NCI-H345 (cell line): ENCODE measurements around the gene GSTP1.
A peak's percentile ranks its signal among the peaks of the same experiment; 100 is the strongest.
"Not testable (repeated sequence)": the region's sequence is repeated elsewhere in the genome, so short reads cannot be mapped to it uniquely, and the experiment has no call there.

Experiments used
- DNase-seq: peaks from one replicate; lab custom pipeline; 2025; lab: John Stamatoyannopoulos, UW

Gene GSTP1

GRCh38 chr11:67597458-67597857 is 13.8 kb downstream of the GSTP1 start:
- DNase-seq, result not testable (repeated sequence)

- not testable (repeated sequence) for DNase-seq
Observed at GRCh38 chr11:67597963-67598362, 14.4 kb downstream of the GSTP1 start.

GRCh38 chr11:67599149-67599548 is 15.5 kb downstream of the GSTP1 start:
- DNase-seq, result no peak

- no peak for DNase-seq
Observed at GRCh38 chr11:67600324-67601029, 16.9 kb downstream of the GSTP1 start.

- no peak for DNase-seq
Observed at GRCh38 chr11:67601098-67601497, 17.5 kb downstream of the GSTP1 start.

- not testable (repeated sequence) for DNase-seq
Observed at GRCh38 chr11:67604119-67604518, 20.5 kb downstream of the GSTP1 start.

- DNase-seq, result no peak
Observed at GRCh38 chr11:67604815-67605214, 21.2 kb downstream of the GSTP1 start.

- no peak for DNase-seq
Observed at GRCh38 chr11:67605231-67606011, 21.8 kb downstream of the GSTP1 start.

- no peak for DNase-seq
Observed at GRCh38 chr11:67606093-67606491, 22.5 kb downstream of the GSTP1 start.

GRCh38 chr11:67606492-67607295 is 23.1 kb downstream of the GSTP1 start, which contains the start of gene NDUFV1:
NDUFV1 (plus strand) TSS chr11:67606936; CDS start chr11:67607005, 69 bp downstream.
- DNase-seq, result peak; percentile 97

GRCh38 chr11:67607507-67607906 is 23.9 kb downstream of the GSTP1 start:
- no peak for DNase-seq

- no peak for DNase-seq
Observed at GRCh38 chr11:67608486-67608885, 24.9 kb downstream of the GSTP1 start.

GRCh38 chr11:67609316-67609715 is 25.7 kb downstream of the GSTP1 start:
- no peak for DNase-seq

- DNase-seq, result no peak
Observed at GRCh38 chr11:67610302-67610868, 26.8 kb downstream of the GSTP1 start.

GRCh38 chr11:67611165-67611564 is 27.6 kb downstream of the GSTP1 start:
- no peak for DNase-seq

- no peak for DNase-seq
Observed at GRCh38 chr11:67611704-67612587, 28.3 kb downstream of the GSTP1 start.

- DNase-seq, result no peak
Observed at GRCh38 chr11:67612751-67613150, 29.1 kb downstream of the GSTP1 start.

- DNase-seq, result no peak
Observed at GRCh38 chr11:67613313-67613959, 29.8 kb downstream of the GSTP1 start.

GRCh38 chr11:67613960-67614715 is 30.5 kb downstream of the GSTP1 start:
- peak; percentile 24 for DNase-seq
